Hepatocyte (in vitro differentiated cells): ENCODE results near the gene PLSCR4. TPM values are rescaled to one million over a fixed set of nuclear protein-coding genes. Genes with fewer than 3 reads are reported as not detected.

Source experiments
- DNase-seq: peaks from one replicate; pipeline ENCODE4 v3.0.0-alpha.2; 2016; ENCODE audit warnings: low spot score
- H2AFZ ChIP-seq: fragments of 200-600 bp; sonication (generic); 2 replicates; pipeline ENCODE4 v1.6.0; 2016; ENCODE audit warnings: antibody characterized with exemption, mild to moderate bottlenecking
- H3K27ac ChIP-seq: fragments of 200-600 bp; sonication (generic); 2 replicates; pipeline ENCODE4 v1.5.1; 2016; ENCODE audit warnings: mild to moderate bottlenecking
- H3K27me3 ChIP-seq: fragments of 200-600 bp; sonication (generic); 2 replicates; pipeline ENCODE4 v1.6.1; 2016
- H3K36me3 ChIP-seq: fragments of 200-600 bp; sonication (generic); replicated peaks from 2 replicates; pipeline ENCODE4 v1.5.1; 2016; ENCODE audit warnings: low read depth; ENCODE audit not compliant: insufficient read depth
- H3K4me1 ChIP-seq: fragments of 200-600 bp; sonication (generic); 2 replicates; pipeline ENCODE4 v1.5.1; 2016; ENCODE audit warnings: mild to moderate bottlenecking, moderate library complexity; ENCODE audit not compliant: insufficient read depth
- H3K4me2 ChIP-seq: fragments of 200-600 bp; sonication (generic); 2 replicates; pipeline ENCODE4 v1.6.0; 2016
- H3K4me3 ChIP-seq: fragments of 200-600 bp; sonication (generic); 2 replicates; pipeline ENCODE4 v1.5.1; 2016; ENCODE audit warnings: mild to moderate bottlenecking
- H3K79me2 ChIP-seq: fragments of 200-600 bp; sonication (generic); 2 replicates; pipeline ENCODE4 v1.6.0; 2017; ENCODE audit warnings: mild to moderate bottlenecking
- H3K9me2 ChIP-seq: fragments of 200-600 bp; sonication (generic); replicated peaks from 2 replicates; pipeline ENCODE4 v1.6.0; 2017; ENCODE audit warnings: mild to moderate bottlenecking; ENCODE audit not compliant: insufficient read depth
- H3K9me3 ChIP-seq: fragments of 200-600 bp; sonication (generic); 2 replicates; pipeline ENCODE4 v1.5.1; 2016; ENCODE audit warnings: low read depth, mild to moderate bottlenecking
- H4K20me1 ChIP-seq: fragments of 200-600 bp; sonication (generic); 2 replicates; pipeline ENCODE4 v1.6.0; 2016; ENCODE audit warnings: mild to moderate bottlenecking; ENCODE audit not compliant: insufficient read depth, poor library complexity, severe bottlenecking
- CTCF ChIP-seq: fragments of 200-600 bp; sonication (generic); IDR thresholded peaks from 2 replicates; pipeline ENCODE4 v1.5.1; 2016; ENCODE audit warnings: antibody characterized with exemption, mild to moderate bottlenecking; ENCODE audit not compliant: poor library complexity
- EZH2 ChIP-seq: fragments of 200-600 bp; sonication (generic); IDR thresholded peaks from 2 replicates; pipeline ENCODE4 v1.6.1; 2016; ENCODE audit warnings: antibody characterized with exemption, mild to moderate bottlenecking, borderline replicate concordance
- EZH2phosphoT487 ChIP-seq: fragments of 200-600 bp; sonication (generic); IDR thresholded peaks from one replicate; pipeline ENCODE4 v1.6.1; 2018; ENCODE audit warnings: antibody characterized with exemption, mild to moderate bottlenecking, low read depth, moderate library complexity; ENCODE audit not compliant: unreplicated experiment, severe bottlenecking
- WGBS: methylation state at CpG from one replicate; pipeline ENCODE4 v1.1.6; 2016; ENCODE audit warnings: low lambda C conversion rate; ENCODE audit errors: missing lambda C conversion rate; 5-methylcytosine and 5-hydroxymethylcytosine counted together
- polyA plus RNA-seq: library from polyadenylated mRNA; unstranded; fragments of >200 nt; fragmentation: Nextera tagmentation; extraction: Ambion mirVana; gene quantifications from 2 replicates; pipeline ENCODE4 v1.2.1, GENCODE V29; 2016
- total RNA-seq: library from RNA; depleted of rRNA; stranded (reverse); fragments of >200 nt; gene quantifications from 2 replicates; pipeline ENCODE4 v1.2.3, GENCODE V29; 2014

PLSCR4 gene
- total and polyA plus RNA-seq, 2 experiments from 2014 or later: 11.3 to 23.3 TPM

- H3K36me3 ChIP-seq: no peaks in the 10 kb centered on the region
- H3K27me3 ChIP-seq: no peaks in the 10 kb centered on the region
- H3K9me3 ChIP-seq: no peaks in the 10 kb centered on the region
- WGBS: 78% methylated on average over 5 of the region's 5 CpGs
- H3K4me1 ChIP-seq: no peaks in the 10 kb centered on the region
- H2AFZ ChIP-seq: no peak overlapping the region
- no peak overlapping the region for H3K4me2 ChIP-seq
- TF ChIP-seq EZH2phosphoT487 (no peak), CTCF (no peak), EZH2 (no peak)
- DNase-seq: no peak
- H3K9me2 ChIP-seq: no peaks in the 10 kb centered on the region
- H3K4me3 ChIP-seq: no peak overlapping the region
- H3K27ac ChIP-seq: no peak overlapping the region
- H3K79me2 ChIP-seq: no peaks in the 10 kb centered on the region
- no peaks in the 10 kb centered on the region for H4K20me1 ChIP-seq
Measured at GRCh38 chr3:146181216-146181615, 69.7 kb downstream of the PLSCR4 start.

DNA sequence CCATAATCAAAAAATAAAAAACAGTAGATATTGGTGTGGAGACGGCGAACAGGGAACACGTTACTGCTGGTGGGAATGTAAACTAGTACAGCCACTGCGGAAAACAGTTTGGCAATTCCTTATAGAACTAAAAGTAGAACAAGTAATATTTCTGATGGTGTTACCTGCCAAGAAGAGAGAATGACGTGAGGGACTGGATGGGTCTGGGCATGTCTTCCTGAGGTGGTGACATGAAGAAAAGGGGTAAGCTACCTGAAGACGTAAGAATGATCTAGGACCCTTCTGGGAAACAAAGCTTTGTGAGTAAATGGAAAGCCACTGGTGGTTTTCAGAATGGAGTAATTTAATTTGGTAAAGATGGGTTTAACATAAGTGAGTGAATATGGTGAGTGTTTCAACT is 70.5 kb downstream of the PLSCR4 start:
- no peak overlapping the region for H2AFZ ChIP-seq
- no peaks in the 10 kb centered on the region for H4K20me1 ChIP-seq
- H3K4me2 ChIP-seq: no peak overlapping the region
- no peaks in the 10 kb centered on the region for H3K9me3 ChIP-seq
- no peaks in the 10 kb centered on the region for H3K36me3 ChIP-seq
- H3K4me1 ChIP-seq: no peaks in the 10 kb centered on the region
- H3K79me2 ChIP-seq: no peaks in the 10 kb centered on the region
- no peak overlapping the region for H3K4me3 ChIP-seq
- no peaks in the 10 kb centered on the region for H3K27me3 ChIP-seq
- H3K9me2 ChIP-seq: no peaks in the 10 kb centered on the region
- WGBS: 97% methylated on average over 6 of the region's 6 CpGs
- TF ChIP-seq EZH2: no peak
- TF ChIP-seq EZH2phosphoT487: no peak
- no peak for TF ChIP-seq CTCF
- H3K27ac ChIP-seq: no peak overlapping the region
- DNase-seq: no peak

DNA sequence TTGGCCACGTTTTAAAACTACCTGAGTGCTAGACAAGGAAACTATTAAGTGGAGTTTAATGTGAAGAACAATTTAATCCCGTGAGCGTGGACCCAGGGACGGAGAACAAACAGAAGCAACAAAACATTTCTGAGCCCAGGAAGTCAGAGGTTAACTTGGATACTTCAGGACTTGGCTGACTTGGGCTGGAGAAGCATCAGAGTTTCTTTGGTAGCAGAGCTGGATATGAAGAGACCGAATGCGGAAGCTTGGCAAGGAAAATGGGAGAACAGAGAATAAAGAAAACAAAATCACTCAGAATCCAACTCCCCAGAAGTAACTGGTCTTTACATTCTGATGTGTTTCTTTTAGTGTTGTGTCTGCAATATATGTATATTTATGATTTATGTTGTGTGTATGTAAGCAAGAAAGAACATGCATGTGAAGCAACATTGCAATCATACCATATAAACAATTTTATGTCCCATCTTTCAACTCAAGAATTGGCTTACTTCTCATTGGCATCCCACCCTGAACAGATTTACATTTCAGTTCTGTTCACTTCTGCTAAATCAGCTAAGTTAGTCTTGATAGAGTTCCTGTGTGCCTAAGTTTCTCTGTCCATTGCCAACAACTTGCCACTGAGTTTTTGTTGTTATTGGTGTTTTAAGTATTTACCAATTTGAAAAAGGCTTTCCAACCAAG is 72.8 kb downstream of the PLSCR4 start:
- WGBS: 84% methylated on average over 6 of the region's 6 CpGs
- Histone ChIP-seq H3K4me1 (peaks cover under 1% of the 10 kb centered on the region), H4K20me1 (no peaks in the 10 kb centered on the region), H3K27me3 (no peaks in the 10 kb centered on the region), H3K9me2 (no peaks in the 10 kb centered on the region), H3K27ac (no peak overlapping the region), H3K4me3 (no peak overlapping the region), H2AFZ (no peak overlapping the region), H3K79me2 (no peaks in the 10 kb centered on the region), H3K4me2 (no peak overlapping the region), H3K36me3 (no peaks in the 10 kb centered on the region), H3K9me3 (no peaks in the 10 kb centered on the region)
- TF ChIP-seq CTCF: no peak
- no peak for TF ChIP-seq EZH2
- TF ChIP-seq EZH2phosphoT487: no peak
- no peak for DNase-seq
